Posterior vena cava (tissue), 2 donors: ENCODE data around the gene ATG4B. TPM values are rescaled to one million over a fixed set of nuclear protein-coding genes. Genes with fewer than 3 reads are reported as not detected.
"Not testable (repeated sequence)": the region's sequence is repeated elsewhere in the genome, so short reads cannot be mapped to it uniquely, and the experiment has no call there.

Experiments used
- DNase-seq: peaks from one replicate; pipeline ENCODE4 v3.0.0-alpha.2; 2020; ENCODE audit warnings: low spot score
- intact Hi-C, 2 donors: fragments of 100-400 bp; cut with DNase I; formaldehyde crosslinking; loops; one replicate each; pipeline versions ENCODE4 v1.14.1 to v1.14.2; 2022 to 2023
- total RNA-seq, 2 donors: library from RNA; stranded (reverse); fragmentation: NEBNext Ultra II Directional; extraction: Animal tissue kit (Norgen Biotek cat#: 25700); gene quantifications; one replicate each; pipeline ENCODE4 v1.2.1, GENCODE V29; 2021
- donor health status: DM: yes; HTN: yes; CAD: no.
- donor health status: DM: yes; HTN: yes; CAD: no.

Gene ATG4B
- total RNA-seq, 2 donors from 2014 or later, result 43.7 to 52.1 TPM

GRCh38 chr2:241657786-241658254 is 20.3 kb downstream of the ATG4B start:
- DNase-seq, result no peak
- intact Hi-C loops, result no loop called here

GRCh38 chr2:241658296-241658695 is 20.8 kb downstream of the ATG4B start:
- no peak for DNase-seq
- intact Hi-C loops, result no loop called here

- intact Hi-C loops, result no loop called here
- DNase-seq, result peak; percentile 89
Measured at GRCh38 chr2:241659150-241659739, 21.8 kb downstream of the ATG4B start.

GRCh38 chr2:241660593-241661213 is 23.2 kb downstream of the ATG4B start:
- intact Hi-C loops, result no loop called here
- no peak for DNase-seq

- intact Hi-C loops, DNase-seq: not testable (repeated sequence)
Measured at GRCh38 chr2:241662731-241663130, 25.2 kb downstream of the ATG4B start.

GRCh38 chr2:241665731-241666440 is 28.4 kb downstream of the ATG4B start:
- DNase-seq, result no peak
- intact Hi-C loops, result no loop called here

- intact Hi-C loops, result no loop called here
- no peak for DNase-seq
Measured at GRCh38 chr2:241666627-241667400, 29.3 kb downstream of the ATG4B start.

GRCh38 chr2:241668354-241668753 is 30.9 kb downstream of the ATG4B start:
- no peak for DNase-seq
- intact Hi-C loops, result no loop called here

- DNase-seq, result no peak
- intact Hi-C loops, result no loop called here
Measured at GRCh38 chr2:241668839-241669238, 31.3 kb downstream of the ATG4B start.

- DNase-seq, result no peak
- intact Hi-C loops, result no loop called here
Measured at GRCh38 chr2:241670333-241671110, 33.0 kb downstream of the ATG4B start.

GRCh38 chr2:241671457-241672240 is 34.2 kb downstream of the ATG4B start:
- no peak for DNase-seq
- intact Hi-C loops, result no loop called here

GRCh38 chr2:241672243-241673188 is 35.0 kb downstream of the ATG4B start:
- intact Hi-C loops, result no loop called here
- DNase-seq, result no peak

- DNase-seq, result no peak
- intact Hi-C loops, result no loop called here
Measured at GRCh38 chr2:241673189-241673663, 35.7 kb downstream of the ATG4B start.

- DNase-seq, result no peak
- intact Hi-C loops, result no loop called here
Measured at GRCh38 chr2:241673797-241674725, 36.6 kb downstream of the ATG4B start.

GRCh38 chr2:241675885-241676284 is 38.4 kb downstream of the ATG4B start:
- intact Hi-C loops, result no loop called here
- no peak for DNase-seq

GRCh38 chr2:241676665-241677064 is 39.2 kb downstream of the ATG4B start:
- intact Hi-C loops, result no loop called here
- no peak for DNase-seq
